ENCODE data around the gene STBD1. TPM values are rescaled to one million over a fixed set of nuclear protein-coding genes. Genes with fewer than 3 reads are reported as not detected.
A peak's percentile ranks its signal among the peaks of the same experiment; 100 is the strongest.
"Not testable (repeated sequence)": the region's sequence is repeated elsewhere in the genome, so short reads cannot be mapped to it uniquely, and the experiment has no call there.

The STBD1 gene
- total RNA-seq, 1 experiment from 2014 or later = 0.13 TPM

DNA sequence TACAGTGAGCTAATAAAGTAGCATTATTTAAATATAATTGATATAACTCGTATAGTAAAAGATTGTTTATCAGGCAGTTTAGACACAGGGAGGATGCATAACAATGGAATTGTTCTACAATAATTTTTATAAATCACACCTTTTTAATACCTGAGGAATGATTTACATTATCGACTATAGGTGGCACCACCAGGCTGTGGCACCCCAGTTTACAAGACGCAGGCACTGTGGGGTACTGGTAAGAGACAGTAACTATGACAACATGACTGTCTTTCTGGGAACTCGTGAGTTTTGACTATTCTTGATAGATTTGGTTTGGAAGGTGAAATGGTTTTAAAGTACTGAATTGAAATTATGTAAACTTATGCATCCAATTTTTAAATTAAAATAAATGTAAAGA is 27.1 kb upstream of the STBD1 start:
- H3K27me3 ChIP-seq = no peaks in the 10 kb centered on the region
- no peaks in the 10 kb centered on the region for H3K36me3 ChIP-seq
- no peaks in the 10 kb centered on the region for H3K9me3 ChIP-seq
- H3K4me3 ChIP-seq = no peak overlapping the region
- no peak for DNase-seq

DNA sequence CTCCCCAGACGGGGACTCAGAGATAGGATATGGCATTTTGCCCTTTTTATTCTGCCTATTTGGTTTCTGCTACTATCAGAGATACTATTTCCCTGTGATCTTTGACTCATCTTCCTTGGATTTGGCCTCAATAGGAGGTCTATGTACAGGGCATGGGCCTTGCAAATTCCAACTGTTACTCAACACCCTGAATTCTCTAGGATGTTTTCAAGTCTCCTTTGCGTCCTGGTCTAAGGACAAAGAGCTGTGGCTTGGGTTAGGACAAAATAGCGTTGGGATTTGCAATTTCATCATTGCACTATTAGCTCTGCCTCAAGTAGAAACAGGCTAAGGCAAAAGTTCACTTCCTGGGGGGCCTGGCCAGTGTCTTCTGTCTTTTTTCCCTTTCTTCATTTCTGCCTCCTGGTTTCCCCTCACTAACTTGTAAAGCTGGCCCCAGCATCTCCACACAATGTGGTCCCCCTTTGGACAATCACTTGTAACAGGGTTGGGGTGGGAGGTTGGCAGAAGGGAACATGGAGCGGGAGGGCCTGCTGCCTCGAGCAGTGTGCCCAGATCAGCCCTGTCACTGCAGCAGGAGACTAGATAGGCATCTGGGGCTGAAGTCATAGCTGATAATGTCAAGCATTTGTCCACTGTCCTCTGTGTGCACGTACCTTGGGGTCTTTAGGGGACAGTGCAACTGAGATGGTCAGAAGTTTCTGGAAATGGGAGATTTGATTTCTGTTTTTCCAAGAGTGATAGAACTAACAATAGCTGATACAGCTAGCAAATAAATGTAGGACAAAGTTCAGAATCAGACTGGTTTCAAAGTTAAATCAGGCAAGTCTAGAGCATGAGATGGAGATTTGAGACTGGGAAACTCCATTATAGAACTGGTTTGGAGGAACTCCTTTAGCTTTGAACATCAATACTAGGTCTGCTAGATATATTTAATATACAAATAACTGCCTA is 25.8 kb upstream of the STBD1 start:
- Histone ChIP-seq H3K4me3 (no peak overlapping the region), H3K27me3 (no peaks in the 10 kb centered on the region), H3K9me3 (no peaks in the 10 kb centered on the region)

DNA sequence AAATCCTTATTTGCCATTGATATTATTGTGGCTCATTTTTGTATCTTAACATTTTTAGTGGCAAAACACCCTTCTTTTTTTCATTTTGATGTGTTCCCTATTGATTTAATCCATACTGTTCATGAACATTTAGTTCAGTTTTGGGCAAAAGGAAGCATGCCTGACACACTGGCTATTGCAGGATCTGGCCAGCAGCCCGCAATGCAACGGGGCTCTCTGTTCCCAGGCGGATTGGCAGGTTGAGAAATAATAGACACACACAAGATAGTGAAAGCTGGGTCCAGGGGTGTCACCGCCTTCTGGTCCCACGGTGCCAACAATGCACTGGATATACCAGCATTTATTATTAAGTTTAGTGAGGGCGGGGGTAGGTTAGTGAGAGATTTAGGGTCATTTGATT is 24.9 kb upstream of the STBD1 start:
- not testable (repeated sequence) for H3K4me3 ChIP-seq, H3K9me3 ChIP-seq, H3K27me3 ChIP-seq, DNase-seq, H3K36me3 ChIP-seq

More for the DNA sequence above, 25.8 kb upstream of the STBD1 start:
- no peaks in the 10 kb centered on the region for H3K36me3 ChIP-seq
- no peak for DNase-seq

DNA sequence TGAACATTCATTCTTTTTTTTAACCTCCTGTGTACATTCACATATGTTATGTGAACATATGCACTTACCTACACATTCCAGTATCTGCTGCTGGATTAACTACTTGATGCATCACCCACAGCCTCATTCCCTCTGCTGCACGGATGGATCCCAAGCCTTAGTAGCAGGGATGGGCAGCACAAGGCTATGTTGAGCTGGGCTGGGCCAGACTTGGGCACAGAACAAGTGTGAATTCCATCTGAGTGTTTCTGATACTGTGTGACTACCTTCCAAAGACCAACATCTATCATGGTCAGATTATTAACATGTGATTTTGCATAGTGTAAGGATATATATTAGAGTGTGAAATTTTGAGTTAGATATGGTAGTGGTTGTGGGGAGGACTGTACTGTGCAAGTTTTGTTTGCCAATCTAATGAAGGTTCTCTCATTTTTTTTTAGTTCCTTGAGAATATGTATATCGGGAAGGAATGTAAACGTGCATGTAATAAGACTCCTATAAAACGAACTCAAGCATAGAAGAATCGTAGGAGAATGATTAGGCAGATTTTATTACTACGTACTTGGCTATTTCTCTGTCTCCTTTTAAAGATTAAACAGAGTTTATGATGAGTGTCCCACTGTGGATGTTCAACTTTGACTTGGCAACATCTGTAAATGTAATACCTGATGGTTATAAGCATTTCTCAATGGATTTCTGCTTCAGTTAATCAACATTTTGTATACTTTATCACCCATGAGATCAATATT is 23.4 kb upstream of the STBD1 start:
- no peak overlapping the region for H3K4me3 ChIP-seq
- H3K27me3 ChIP-seq = no peaks in the 10 kb centered on the region
- DNase-seq = no peak
- H3K36me3 ChIP-seq = no peaks in the 10 kb centered on the region
- no peaks in the 10 kb centered on the region for H3K9me3 ChIP-seq

DNA sequence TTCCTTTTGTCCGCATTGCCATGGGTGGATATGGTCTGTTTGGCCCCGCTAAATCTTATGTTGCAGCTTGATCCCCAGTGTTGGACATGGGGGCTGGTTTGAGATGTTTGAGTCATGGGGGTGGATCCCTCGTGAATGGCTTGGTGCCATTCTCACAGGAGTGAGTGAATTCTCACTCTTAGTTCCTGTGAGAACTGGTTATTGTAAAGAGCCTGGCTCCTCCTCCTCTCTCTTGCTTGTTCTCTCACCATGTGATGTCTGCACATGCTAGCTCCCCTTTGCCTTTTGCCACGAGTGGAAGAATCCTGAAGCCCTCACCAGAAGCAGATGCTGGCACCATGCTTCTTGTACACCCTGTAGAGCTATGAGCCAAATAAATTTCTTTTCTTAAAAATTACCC is 22.6 kb upstream of the STBD1 start:
- Histone ChIP-seq H3K27me3 (no peaks in the 10 kb centered on the region), H3K36me3 (no peaks in the 10 kb centered on the region), H3K4me3 (no peak overlapping the region), H3K9me3 (no peaks in the 10 kb centered on the region)
- no peak for DNase-seq

DNA sequence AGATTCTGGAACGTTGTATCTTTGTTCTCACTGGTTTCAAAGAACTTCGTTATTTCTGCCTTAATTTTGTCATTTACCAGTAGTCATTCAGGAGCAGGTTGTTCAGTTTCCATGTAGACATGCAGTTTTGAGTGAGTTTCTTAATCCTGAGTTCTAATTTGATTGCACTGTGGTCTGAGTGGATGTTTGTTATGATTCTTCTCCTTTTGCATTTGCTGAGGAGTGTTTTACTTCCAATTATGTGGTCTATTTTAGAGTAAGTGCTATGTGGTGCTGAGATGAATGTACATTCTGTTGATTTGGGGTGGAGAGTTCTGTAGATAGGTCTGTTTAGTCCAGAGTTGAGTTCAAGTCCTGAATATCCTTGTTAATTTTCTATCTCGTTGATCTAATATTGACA is 18.7 kb upstream of the STBD1 start:
- DNase-seq, H3K4me3 ChIP-seq, H3K9me3 ChIP-seq, H3K27me3 ChIP-seq, H3K36me3 ChIP-seq: not testable (repeated sequence)

DNA sequence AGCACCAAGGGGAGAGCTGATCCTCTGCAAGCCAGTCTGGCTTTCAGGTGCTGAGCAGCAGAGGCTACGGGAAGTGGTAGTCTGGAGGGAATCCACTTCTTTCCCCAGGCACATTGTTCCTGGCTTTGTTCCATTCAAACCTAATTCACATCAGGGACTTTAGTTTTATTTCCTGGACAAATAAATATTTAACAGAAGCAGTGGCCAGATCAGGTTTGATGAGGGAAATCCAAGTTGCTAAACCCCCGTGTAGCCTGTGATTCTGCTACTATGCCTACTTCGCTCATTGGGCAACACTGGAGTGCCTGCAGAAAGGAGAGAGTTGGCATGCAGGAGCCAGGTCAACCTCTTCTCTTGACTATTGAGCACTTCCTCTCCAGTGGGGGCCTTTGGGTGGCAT is 13.8 kb upstream of the STBD1 start:
- DNase-seq = no peak
- H3K9me3 ChIP-seq = no peaks in the 10 kb centered on the region; the same call in 1 of the 2 replicates
- no peaks in the 10 kb centered on the region for H3K36me3 ChIP-seq
- H3K4me3 ChIP-seq = no peak overlapping the region
- H3K27me3 ChIP-seq = no peaks in the 10 kb centered on the region

DNA sequence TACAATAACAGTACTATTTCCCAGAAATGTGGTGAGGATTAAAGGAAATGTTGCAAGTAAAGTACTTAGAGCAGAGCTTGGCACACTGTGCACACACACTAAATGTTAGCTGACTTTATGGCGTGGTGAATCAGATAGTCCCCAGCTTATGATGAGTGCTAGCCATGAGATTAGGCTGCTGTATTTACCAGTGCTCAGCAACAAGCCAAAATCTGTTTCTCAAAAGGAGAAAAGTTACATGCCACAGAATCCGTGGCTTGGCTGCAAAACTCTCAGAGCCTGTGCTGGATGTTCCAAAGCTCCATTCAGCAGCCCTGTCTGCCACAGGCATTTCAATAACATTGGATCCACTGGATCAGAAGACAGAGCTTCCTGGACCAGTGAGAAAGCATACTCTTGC is 12.8 kb upstream of the STBD1 start:
- no peak for DNase-seq
- no peaks in the 10 kb centered on the region for H3K27me3 ChIP-seq
- H3K9me3 ChIP-seq = peaks cover 2% of the 10 kb centered on the region; the same call in 1 of the 2 replicates
- no peak overlapping the region for H3K4me3 ChIP-seq
- no peaks in the 10 kb centered on the region for H3K36me3 ChIP-seq

DNA sequence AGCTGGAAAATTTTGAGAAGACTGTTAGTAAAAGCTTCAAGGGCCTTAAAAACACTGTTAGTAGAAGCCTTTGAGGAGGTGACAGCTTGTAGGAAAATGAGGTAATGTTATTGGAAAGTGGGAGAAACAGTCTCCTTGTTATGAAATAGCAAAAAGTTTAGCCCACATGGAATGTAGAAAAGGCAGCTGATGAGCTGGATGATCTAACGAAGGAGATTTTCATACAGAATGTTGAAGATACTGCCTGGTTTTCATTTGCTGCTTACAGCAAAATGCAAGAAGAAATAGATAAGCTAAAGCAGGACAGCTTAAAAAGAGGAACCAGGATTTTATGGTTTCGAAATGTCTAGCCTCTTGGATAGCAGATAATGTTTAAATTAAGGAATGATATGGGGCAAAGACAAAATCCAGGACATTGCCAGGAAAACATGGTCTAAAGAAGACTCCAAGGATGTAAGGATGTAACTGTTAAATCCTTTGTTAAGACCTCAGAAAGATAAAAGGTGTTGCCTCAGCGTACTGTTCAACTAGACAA is 10.2 kb upstream of the STBD1 start:
- no peaks in the 10 kb centered on the region for H3K27me3 ChIP-seq
- H3K9me3 ChIP-seq = peaks cover 3% of the 10 kb centered on the region; the same call in 1 of the 2 replicates
- H3K36me3 ChIP-seq = no peaks in the 10 kb centered on the region
- H3K4me3 ChIP-seq = no peak overlapping the region
- DNase-seq = no peak

DNA sequence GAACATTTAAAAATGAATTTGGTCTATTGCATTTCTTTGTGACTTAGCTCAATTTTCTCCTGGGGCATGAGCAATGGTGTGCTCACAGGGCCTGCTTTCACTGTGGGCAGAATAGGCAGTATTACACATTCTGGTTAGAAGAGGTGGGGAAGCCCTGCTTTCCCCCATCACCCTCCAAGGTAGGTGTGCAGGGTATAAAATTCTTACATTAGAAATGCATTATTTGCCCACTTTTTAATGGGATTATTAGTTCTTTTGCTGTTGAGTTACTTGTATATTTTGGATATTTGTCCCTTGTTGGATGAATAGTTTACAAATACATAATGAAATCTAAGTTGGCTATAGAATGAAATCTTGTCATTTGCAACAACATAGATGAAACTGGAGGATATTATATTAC is 8.3 kb upstream of the STBD1 start:
- peaks cover 3% of the 10 kb centered on the region; the same call in 1 of the 2 replicates for H3K9me3 ChIP-seq
- H3K4me3 ChIP-seq = no peak overlapping the region
- H3K36me3 ChIP-seq = no peaks in the 10 kb centered on the region
- no peak for DNase-seq
- H3K27me3 ChIP-seq = no peaks in the 10 kb centered on the region

DNA sequence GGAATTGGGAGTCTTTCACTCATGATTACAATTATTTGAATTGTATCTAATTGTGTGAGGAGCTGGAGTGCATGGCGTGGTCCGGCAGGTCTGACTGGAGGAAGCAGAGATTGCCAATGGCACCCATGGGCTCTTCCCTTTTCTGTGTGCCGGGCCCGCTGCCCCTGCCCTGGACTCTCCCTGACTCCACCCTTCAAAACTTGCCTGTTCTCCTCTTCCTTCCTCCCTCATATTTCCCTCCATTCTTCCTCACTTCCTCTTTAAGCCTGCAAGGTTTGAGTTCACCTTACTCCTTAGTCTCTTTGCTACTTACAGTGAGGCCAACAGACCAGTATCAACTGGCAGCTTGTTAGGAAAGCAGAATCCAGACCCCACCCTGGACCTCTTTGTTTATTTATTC is 6.5 kb upstream of the STBD1 start:
- Histone ChIP-seq H3K27me3 (no peaks in the 10 kb centered on the region), H3K36me3 (no peaks in the 10 kb centered on the region), H3K4me3 (no peak overlapping the region), H3K9me3 (peaks cover 3% of the 10 kb centered on the region; the same call in 1 of the 2 replicates)
- no peak for DNase-seq

DNA sequence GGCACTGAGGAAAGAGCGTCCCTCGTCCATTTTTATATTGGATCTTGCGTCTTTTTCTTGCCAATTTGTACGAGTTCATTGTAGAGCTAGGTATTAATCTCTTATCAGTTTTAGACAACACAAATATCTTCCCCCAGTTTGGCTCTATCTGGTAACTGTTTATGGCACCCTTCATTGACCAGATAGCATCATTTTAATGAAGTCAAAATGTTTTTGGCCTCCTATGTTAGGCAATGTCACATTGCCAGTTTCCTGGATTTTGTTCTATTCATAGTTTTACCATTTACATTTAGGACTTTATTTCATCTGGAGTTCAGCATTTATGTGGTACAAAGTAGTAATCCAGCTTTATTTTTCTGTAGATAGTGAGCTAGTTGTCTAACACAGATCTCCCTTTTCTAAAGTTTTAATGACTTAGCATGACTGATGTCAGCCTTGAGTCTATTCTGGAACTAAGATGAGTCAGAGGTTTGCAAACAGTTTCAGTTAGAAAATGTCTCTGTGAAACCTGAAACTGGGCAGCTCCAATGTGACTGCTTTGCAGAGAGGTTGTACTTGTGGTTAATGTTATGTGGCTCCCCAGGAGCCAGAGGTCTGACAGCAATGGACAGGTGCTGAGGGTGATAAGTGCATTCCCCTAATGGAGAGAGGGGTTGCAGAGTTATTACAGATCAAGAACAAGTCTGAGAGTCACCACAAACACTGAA is 5.3 kb upstream of the STBD1 start:
- Histone ChIP-seq H3K9me3 (peaks cover 3% of the 10 kb centered on the region; the same call in 1 of the 2 replicates), H3K4me3 (no peak overlapping the region), H3K36me3 (no peaks in the 10 kb centered on the region), H3K27me3 (no peaks in the 10 kb centered on the region)
- DNase-seq = peak; percentile 30

DNA sequence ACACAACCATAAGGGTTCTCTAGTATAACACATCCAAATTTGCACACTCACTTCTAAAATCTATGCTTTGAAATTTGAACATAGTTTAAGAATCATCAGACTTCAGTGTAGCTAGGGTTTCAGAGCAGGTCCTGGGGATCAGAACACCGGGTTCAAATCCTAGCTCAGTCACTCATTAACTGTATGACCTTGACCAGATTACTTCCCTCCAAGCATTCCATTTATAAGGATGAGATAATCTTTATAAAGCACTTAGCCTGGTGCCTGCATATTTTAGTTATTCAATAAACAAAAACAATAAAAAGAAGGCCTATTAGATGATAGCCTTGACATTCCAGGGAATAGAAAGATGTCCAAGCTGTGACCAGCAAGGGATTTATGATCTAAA is 4.8 kb upstream of the STBD1 start:
- no peaks in the 10 kb centered on the region for H3K36me3 ChIP-seq
- DNase-seq = no peak

DNA sequence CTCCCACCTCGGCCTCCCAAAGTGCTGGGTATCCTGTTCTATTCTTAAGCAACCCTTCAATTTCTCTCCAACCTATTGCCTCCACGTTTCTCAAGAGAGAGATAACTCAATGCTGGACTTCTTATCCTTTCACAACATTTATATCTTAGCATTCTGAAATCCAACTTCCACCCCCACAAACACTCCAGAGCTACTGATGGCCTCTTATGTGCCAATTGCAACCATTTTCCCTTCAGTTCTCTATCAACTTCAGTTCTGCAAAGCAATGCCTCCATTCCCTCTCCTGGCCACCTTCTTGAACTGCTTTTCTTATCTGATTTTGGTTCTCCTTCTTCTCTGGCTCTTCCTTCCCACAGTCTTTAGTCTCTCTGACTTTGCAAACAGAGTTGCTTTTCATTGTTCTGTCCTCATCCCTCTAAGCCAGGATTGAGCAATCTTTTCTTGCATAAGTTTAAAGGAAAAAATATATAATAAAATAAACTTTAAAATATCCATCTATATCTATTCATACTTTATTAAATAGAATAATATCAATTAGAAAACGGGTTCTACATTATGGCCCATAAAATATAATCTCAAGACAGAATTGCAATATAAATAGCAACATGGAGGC is 3.6 kb upstream of the STBD1 start:
- H3K27me3 ChIP-seq = no peaks in the 10 kb centered on the region
- H3K9me3 ChIP-seq = 0 out of 2 replicates have a peak, but pooled peaks cover 3% of the 10 kb centered on the region
- DNase-seq = no peak
- H3K4me3 ChIP-seq = no peak overlapping the region
- no peaks in the 10 kb centered on the region for H3K36me3 ChIP-seq

More for the DNA sequence above, 4.8 kb upstream of the STBD1 start:
- Histone ChIP-seq H3K27me3 (no peaks in the 10 kb centered on the region), H3K4me3 (no peak overlapping the region), H3K9me3 (peaks cover 3% of the 10 kb centered on the region; the same call in 1 of the 2 replicates)

DNA sequence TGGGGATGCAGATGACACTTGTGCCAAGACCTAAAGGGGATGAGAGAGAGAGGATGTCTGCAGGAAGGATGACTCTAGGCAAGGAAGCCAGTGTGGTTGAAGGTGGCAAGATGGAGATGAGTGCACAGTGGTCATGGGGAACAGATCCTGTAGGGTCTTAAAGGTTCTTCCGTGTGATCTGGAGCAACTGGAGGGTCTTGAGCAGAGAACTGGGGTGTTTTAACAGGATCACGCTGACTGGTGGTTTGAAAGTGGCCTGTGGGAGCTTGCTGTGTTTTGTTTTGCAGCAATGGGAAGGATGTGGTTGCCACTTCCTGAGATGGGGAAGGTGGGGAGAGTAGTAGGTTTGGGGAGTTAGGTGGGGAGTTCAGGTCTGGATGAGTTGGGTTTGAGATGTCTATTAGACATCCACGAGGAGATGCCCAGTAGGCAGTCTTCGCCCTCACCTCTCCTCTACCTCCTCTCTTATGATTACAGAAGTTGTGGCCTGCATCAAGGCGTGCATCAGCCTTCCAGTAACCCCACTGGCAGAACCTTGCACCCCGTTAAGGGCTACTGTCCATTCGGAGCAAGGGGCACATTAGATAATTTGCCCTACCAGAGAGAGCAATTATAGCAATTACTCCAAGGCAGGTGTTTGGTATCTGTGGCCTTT is 1.4 kb upstream of the STBD1 start:
- no peak for DNase-seq
- H3K36me3 ChIP-seq = no peaks in the 10 kb centered on the region; the same call in 1 of the 2 replicates
- no peaks in the 10 kb centered on the region for H3K27me3 ChIP-seq
- no peaks in the 10 kb centered on the region for H3K9me3 ChIP-seq
- peak overlapping the region; percentile 74 for H3K4me3 ChIP-seq
